K562 (cell line): ENCODE results near the gene HELZ. TPM values are rescaled to one million over a fixed set of nuclear protein-coding genes. Genes with fewer than 3 reads are reported as not detected.

ENCODE experiments used
- BDP1 ChIP-seq: IDR thresholded peaks from 3 replicates; pipeline ENCODE4 v1.6.1; 2011; ENCODE audit not compliant: insufficient read length, insufficient read depth
- BRCA1 ChIP-seq, 2 experiments: fragments of 450-650 bp in 1 of 2; sonication (generic) in 1 of 2; formaldehyde crosslinking in 1 of 2; IDR thresholded peaks; 2 replicates each; pipeline versions ENCODE4 v1.5.0 to v1.6.1; 2017 to 2020; ENCODE audit warnings: mild to moderate bottlenecking in 1 of 2, missing genetic modification reagents in 1 of 2
- FOXP1 ChIP-seq: sonication (generic); formaldehyde crosslinking; IDR thresholded peaks from 2 replicates; pipeline ENCODE4 v1.8.0; 2022; ENCODE audit warnings: mild to moderate bottlenecking, missing genetic modification reagents
- SUPT5H ChIP-seq: fragments of 450-650 bp; IDR thresholded peaks from 2 replicates; pipeline ENCODE4 v1.6.1; 2016
- ZBTB26 ChIP-seq: fragments of 450-650 bp; formaldehyde crosslinking; IDR thresholded peaks from 2 replicates; pipeline ENCODE4 v1.4.0; 2022; ENCODE audit warnings: missing genetic modification characterization
- polyA plus RNA-seq, 8 experiments: library from polyadenylated mRNA; depleted of rRNA in 4 of 8; stranded (reverse) in 5 of 8; unstranded in 3 of 8; fragments of >200 nt; fragmentation: Nextera tagmentation in 2 of 8; fragmentation: Illumina TruSeq in 1 of 8; extraction: Ambion mirVana in 2 of 8; extraction: Trizol in 1 of 8; gene quantifications; 2 replicates each; pipeline versions ENCODE4 v1.2.1 to v1.2.3, GENCODE V29; 2011 to 2014; ENCODE audit warnings: inconsistent platforms in 1 of 8, missing spikeins in 1 of 8
- total RNA-seq, 7 experiments: library from RNA; depleted of rRNA in 6 of 7; stranded (reverse); fragments of >200 nt in 6 of 7; fragmentation: Illumina TruSeq in 2 of 7; extraction: Trizol in 2 of 7; gene quantifications; 2 replicates each; pipeline versions ENCODE4 v1.2.1 to v1.2.3, GENCODE V29; 2011 to 2021; ENCODE audit warnings: low replicate concordance in 1 of 7
- TF ChIP-seq, protein P1 (sequence below): fragments of 250-450 bp; sonication (Bioruptor Pico); IDR thresholded peaks from 2 replicates; pipeline ENCODE4 v1.5.0; 2021; ENCODE audit warnings: mild to moderate bottlenecking, borderline replicate concordance

Gene HELZ
- total and polyA plus RNA-seq, 9 of the 15 experiments (the other 6 are each of a cell fraction or from before 2014, with no cell fraction given) = 5.2 to 39.8 (median 17.3) TPM

- TF ChIP-seq SUPT5H (no peak), ZBTB26 (no peak), BDP1 (no peak), BRCA1 (IDR thresholded peaks at IDR 0.05) (no peak), BRCA1 (CRISPR knock-in tag; IDR thresholded peaks at IDR 0.05) (no peak), FOXP1 (no peak)
- TF ChIP-seq, protein P1, sequence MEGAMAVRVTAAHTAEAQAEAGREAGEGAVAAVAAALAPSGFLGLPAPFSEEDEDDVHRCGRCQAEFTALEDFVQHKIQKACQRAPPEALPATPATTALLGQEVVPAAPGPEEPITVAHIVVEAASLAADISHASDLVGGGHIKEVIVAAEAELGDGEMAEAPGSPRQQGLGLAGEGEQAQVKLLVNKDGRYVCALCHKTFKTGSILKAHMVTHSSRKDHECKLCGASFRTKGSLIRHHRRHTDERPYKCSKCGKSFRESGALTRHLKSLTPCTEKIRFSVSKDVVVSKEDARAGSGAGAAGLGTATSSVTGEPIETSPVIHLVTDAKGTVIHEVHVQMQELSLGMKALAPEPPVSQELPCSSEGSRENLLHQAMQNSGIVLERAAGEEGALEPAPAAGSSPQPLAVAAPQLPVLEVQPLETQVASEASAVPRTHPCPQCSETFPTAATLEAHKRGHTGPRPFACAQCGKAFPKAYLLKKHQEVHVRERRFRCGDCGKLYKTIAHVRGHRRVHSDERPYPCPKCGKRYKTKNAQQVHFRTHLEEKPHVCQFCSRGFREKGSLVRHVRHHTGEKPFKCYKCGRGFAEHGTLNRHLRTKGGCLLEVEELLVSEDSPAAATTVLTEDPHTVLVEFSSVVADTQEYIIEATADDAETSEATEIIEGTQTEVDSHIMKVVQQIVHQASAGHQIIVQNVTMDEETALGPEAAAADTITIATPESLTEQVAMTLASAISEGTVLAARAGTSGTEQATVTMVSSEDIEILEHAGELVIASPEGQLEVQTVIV (CRISPR knock-in tag) = no peak
- TF ChIP-seq, all 486 proteins: peak for 15
These were observed 21.1 kb downstream of the HELZ start (continued) for GRCh38 chr17:67223924-67224323.
